Measurements from ENCODE around the gene CASKIN2.

- TF ChIP-seq POLR2AphosphoS5 (IDR thresholded peaks at IDR 0.05) (no peak), CTCF (IDR thresholded peaks at IDR 0.05) (no peak), EP300 (IDR thresholded peaks at IDR 0.05) (no peak), POLR2A (IDR thresholded peaks at IDR 0.05) (no peak)
Measured at GRCh38 chr17:75531721-75532072, 16.4 kb upstream of the CASKIN2 start.
